ENCODE data around the gene ABCA12.
A peak's percentile ranks its signal among the peaks of the same experiment; 100 is the strongest.
"Not testable (repeated sequence)": the region's sequence is repeated elsewhere in the genome, so short reads cannot be mapped to it uniquely, and the experiment has no call there.

Gene ABCA12

DNA sequence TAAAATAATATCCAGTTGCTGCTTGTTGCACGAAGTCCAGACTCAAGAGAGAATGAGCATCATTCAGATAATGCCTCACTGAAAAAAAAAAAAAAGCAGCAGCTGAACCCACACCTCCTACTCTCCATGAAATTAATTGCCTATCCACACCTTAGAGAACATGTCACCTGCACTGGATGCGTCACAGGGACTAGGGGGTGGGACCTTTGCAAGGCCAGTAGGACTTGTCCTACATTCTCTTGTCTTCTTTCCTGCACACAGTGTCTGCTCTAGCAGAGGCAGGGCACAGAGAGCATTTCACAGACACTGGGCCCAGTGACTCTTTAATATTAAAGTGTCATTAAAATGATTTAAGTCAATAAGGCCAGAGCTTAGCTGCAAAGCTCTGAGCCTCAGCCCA lies at the start of gene ABCA12:
Gene ABCA12 (minus strand): TSS at position 148 of the 400 bp plus-strand sequence. CDS start 418 bp downstream, outside the sequence.
- H3K4me3 Mint-ChIP-seq, result no peak within 1 kb of the TSS

GRCh38 chr2:215188078-215188477 lies 49.7 kb upstream of the ABCA12 start:
- no peak for ATAC-seq
- no peaks in the 10 kb centered on the region for H3K9me3 Mint-ChIP-seq
- H3K4me1 Mint-ChIP-seq, result no peaks in the 10 kb centered on the region
- H3K27ac Mint-ChIP-seq, result no peak overlapping the region
- H3K36me3 Mint-ChIP-seq, result no peaks in the 10 kb centered on the region
- no peak overlapping the region for H3K4me3 Mint-ChIP-seq
- peaks cover 27% of the 10 kb centered on the region for H3K27me3 Mint-ChIP-seq

More for the DNA sequence above, at the start of gene ABCA12:
- Mint-ChIP-seq H3K9me3 (no peaks in the 10 kb centered on the region), H3K27ac (no peak within 1 kb of the TSS), H3K4me1 (no peaks in the 10 kb centered on the region), H3K27me3 (peaks cover 19% of the 10 kb centered on the region), H3K36me3 (no peaks in the 10 kb centered on the region)
- ATAC-seq, result no peak

GRCh38 chr2:215186021-215186420 lies 47.6 kb upstream of the ABCA12 start:
- Mint-ChIP-seq H3K27ac (no peak overlapping the region), H3K4me1 (no peaks in the 10 kb centered on the region), H3K27me3 (peaks cover 44% of the 10 kb centered on the region), H3K36me3 (no peaks in the 10 kb centered on the region), H3K4me3 (no peak overlapping the region), H3K9me3 (peaks cover 3% of the 10 kb centered on the region)
- no peak for ATAC-seq

DNA sequence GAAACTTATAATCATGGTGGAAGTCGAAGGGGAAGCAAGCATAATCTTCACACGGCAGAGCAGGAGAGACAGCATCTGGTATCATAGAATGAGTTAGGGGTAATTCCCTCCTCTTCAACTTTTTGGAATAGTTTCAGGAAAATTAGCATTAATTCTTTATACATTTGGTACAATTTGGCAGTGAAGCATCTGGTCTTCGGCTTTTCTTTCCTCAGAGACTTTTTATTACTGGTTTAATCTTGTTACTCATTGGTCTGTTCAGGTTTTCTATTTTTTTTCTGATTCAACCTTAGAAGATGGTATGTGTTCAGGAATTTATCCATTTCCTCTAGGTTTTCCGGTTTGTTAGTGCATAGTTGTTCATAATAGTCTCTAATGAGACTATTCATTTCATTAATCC lies 39.7 kb upstream of the ABCA12 start:
- Mint-ChIP-seq H3K4me1 (no peaks in the 10 kb centered on the region), H3K4me3 (no peak overlapping the region), H3K27ac (no peak overlapping the region), H3K9me3 (peaks cover 6% of the 10 kb centered on the region), H3K36me3 (no peaks in the 10 kb centered on the region), H3K27me3 (peaks cover 20% of the 10 kb centered on the region)
- no peak for ATAC-seq

DNA sequence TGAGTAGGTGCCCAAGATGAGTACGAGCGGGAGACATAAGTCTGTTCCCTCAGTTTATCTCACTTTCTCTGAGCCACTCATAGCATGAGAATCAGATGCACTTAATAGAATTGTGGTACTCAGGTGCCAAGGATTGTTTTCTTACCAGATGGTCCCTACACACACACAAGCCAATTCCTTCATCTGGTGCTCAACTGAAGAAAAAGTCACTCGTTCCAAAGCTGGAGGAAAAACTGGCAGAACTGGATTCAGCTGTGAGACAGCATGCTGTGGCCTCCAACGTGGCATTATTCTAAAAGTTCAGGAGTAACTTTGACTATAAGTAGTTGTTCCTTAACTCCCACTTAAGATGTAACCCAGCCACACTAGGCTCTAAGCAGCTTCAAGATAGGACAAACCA lies 33.4 kb upstream of the ABCA12 start:
- Mint-ChIP-seq H3K36me3 (no peaks in the 10 kb centered on the region), H3K4me3 (no peak overlapping the region), H3K27me3 (no peaks in the 10 kb centered on the region), H3K4me1 (no peaks in the 10 kb centered on the region), H3K27ac (no peak overlapping the region), H3K9me3 (peaks cover under 1% of the 10 kb centered on the region)
- ATAC-seq, result no peak

- Mint-ChIP-seq H3K36me3 (no peaks in the 10 kb centered on the region), H3K4me3 (no peak overlapping the region), H3K4me1 (no peaks in the 10 kb centered on the region), H3K27me3 (no peaks in the 10 kb centered on the region), H3K27ac (no peak overlapping the region), H3K9me3 (peaks cover 3% of the 10 kb centered on the region)
- peak; percentile 27 for ATAC-seq
Observed at GRCh38 chr2:215171151-215171550, 32.7 kb upstream of the ABCA12 start.

- H3K36me3 Mint-ChIP-seq, H3K27ac Mint-ChIP-seq, ATAC-seq: not testable (repeated sequence)
Observed at GRCh38 chr2:215166505-215166904, 28.1 kb upstream of the ABCA12 start.

DNA sequence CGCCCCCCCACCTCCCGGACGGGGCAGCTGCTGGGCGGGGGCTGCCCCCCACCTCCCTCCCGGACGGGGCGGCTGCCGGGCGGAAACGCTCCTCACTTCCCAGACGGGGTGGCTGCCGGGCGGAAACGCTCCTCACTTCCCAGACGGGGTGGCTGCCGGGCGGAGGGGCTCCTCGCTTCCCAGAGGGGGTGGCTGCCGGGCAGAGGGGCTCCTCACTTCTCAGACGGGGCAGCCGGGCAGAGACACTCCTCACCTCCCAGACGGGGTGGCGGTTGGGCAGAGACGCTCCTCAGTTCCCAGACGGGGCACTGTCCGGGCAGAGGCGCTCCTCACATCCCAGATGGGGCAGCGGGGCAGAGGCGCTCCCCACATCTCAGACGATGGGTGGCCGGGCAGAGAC lies 24.9 kb upstream of the ABCA12 start:
- not testable (repeated sequence) for ATAC-seq, H3K9me3 Mint-ChIP-seq, H3K4me1 Mint-ChIP-seq, H3K27me3 Mint-ChIP-seq, H3K4me3 Mint-ChIP-seq, H3K27ac Mint-ChIP-seq, H3K36me3 Mint-ChIP-seq

More at GRCh38 chr2:215166505-215166904, 28.1 kb upstream of the ABCA12 start:
- not testable (repeated sequence) for H3K27me3 Mint-ChIP-seq, H3K4me1 Mint-ChIP-seq, H3K9me3 Mint-ChIP-seq, H3K4me3 Mint-ChIP-seq

- Mint-ChIP-seq H3K36me3 (no peaks in the 10 kb centered on the region), H3K4me1 (no peaks in the 10 kb centered on the region), H3K9me3 (peaks cover 3% of the 10 kb centered on the region), H3K4me3 (no peak overlapping the region), H3K27me3 (no peaks in the 10 kb centered on the region), H3K27ac (no peak overlapping the region)
- ATAC-seq, result no peak
Observed at GRCh38 chr2:215161301-215161829, 22.9 kb upstream of the ABCA12 start.

GRCh38 chr2:215160081-215160480 lies 21.7 kb upstream of the ABCA12 start:
- peaks cover 3% of the 10 kb centered on the region for H3K9me3 Mint-ChIP-seq
- no peaks in the 10 kb centered on the region for H3K36me3 Mint-ChIP-seq
- H3K27me3 Mint-ChIP-seq, result no peaks in the 10 kb centered on the region
- H3K4me3 Mint-ChIP-seq, result no peak overlapping the region
- no peak for ATAC-seq
- H3K4me1 Mint-ChIP-seq, result no peaks in the 10 kb centered on the region
- H3K27ac Mint-ChIP-seq, result no peak overlapping the region

DNA sequence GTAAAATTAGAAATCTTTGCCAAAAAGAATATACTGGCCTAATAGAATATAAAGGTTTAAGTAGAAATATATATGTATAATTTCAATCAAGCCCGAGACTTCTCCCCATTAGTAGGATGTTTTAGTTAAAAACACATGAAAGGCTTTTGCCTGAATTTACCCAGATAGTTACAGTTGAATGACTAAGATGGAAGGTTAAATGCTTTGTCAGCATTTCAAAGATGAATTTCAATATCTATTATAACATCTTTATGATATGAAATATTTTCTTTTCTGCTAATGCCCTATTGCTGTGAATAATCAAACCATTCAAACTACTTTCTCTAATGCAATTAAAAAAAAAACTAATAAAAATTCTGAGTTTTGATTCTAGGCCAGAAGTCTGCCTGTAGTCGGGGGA lies 18.0 kb upstream of the ABCA12 start:
- H3K4me3 Mint-ChIP-seq, result no peak overlapping the region
- H3K36me3 Mint-ChIP-seq, result no peaks in the 10 kb centered on the region
- H3K9me3 Mint-ChIP-seq, result no peaks in the 10 kb centered on the region
- H3K27me3 Mint-ChIP-seq, result no peaks in the 10 kb centered on the region
- no peak for ATAC-seq
- H3K4me1 Mint-ChIP-seq, result no peaks in the 10 kb centered on the region
- H3K27ac Mint-ChIP-seq, result no peak overlapping the region

DNA sequence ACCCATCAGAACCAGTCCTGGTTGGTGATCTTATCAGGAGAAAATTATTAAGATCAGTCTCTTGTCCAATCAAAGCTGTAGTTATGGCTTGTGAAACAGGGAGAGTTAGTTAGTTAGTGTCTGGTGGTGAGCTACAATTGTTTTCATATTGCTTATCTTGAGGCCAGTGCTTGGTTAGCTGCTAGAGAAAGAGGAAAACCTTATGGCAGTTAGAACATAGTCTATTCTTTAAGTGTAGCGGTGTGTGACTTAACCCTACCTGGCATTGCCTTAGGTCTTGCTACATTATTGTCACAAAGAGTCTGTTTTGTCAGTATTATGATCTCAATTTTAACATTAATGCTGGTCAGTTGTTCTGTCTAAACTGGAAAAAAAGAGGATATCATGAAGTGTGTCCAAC lies 11.5 kb upstream of the ABCA12 start:
- Mint-ChIP-seq H3K27ac (no peak overlapping the region), H3K27me3 (no peaks in the 10 kb centered on the region), H3K9me3 (no peaks in the 10 kb centered on the region), H3K4me1 (no peaks in the 10 kb centered on the region), H3K36me3 (no peaks in the 10 kb centered on the region), H3K4me3 (no peak overlapping the region)
- no peak for ATAC-seq

DNA sequence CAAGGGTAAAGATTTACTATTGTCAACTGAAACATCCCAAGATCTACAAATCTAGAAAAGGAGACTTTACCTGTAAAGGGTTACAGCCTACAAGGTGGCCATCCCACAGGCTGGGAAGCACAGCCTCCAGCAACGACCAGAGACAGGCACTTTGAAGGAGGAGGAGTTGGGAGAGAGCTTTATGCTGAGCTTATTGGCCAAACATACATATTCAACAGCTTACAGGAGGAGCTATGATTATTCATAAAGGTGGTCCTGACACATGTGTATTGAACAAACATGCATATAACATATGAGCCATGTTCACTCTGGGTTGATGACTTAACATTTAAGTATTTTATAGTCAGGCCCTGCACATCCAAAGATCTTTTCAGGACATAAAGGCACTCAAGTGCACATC lies 11.1 kb upstream of the ABCA12 start:
- Mint-ChIP-seq H3K27me3 (no peaks in the 10 kb centered on the region), H3K4me3 (no peak overlapping the region), H3K4me1 (no peaks in the 10 kb centered on the region), H3K27ac (no peak overlapping the region), H3K36me3 (no peaks in the 10 kb centered on the region), H3K9me3 (no peaks in the 10 kb centered on the region)
- no peak for ATAC-seq

- no peak for ATAC-seq
- no peaks in the 10 kb centered on the region for H3K27me3 Mint-ChIP-seq
- no peak overlapping the region for H3K4me3 Mint-ChIP-seq
Observed at GRCh38 chr2:215149060-215149459, 10.6 kb upstream of the ABCA12 start.

GRCh38 chr2:215145611-215146010 lies 7.2 kb upstream of the ABCA12 start:
- Mint-ChIP-seq H3K27me3 (no peaks in the 10 kb centered on the region), H3K4me3 (no peak overlapping the region), H3K4me1 (no peaks in the 10 kb centered on the region), H3K36me3 (no peaks in the 10 kb centered on the region), H3K9me3 (no peaks in the 10 kb centered on the region), H3K27ac (no peak overlapping the region)
- ATAC-seq, result no peak

More at GRCh38 chr2:215149060-215149459, 10.6 kb upstream of the ABCA12 start:
- H3K9me3 Mint-ChIP-seq, result no peaks in the 10 kb centered on the region
- H3K36me3 Mint-ChIP-seq, result no peaks in the 10 kb centered on the region
- no peak overlapping the region for H3K27ac Mint-ChIP-seq
- H3K4me1 Mint-ChIP-seq, result no peaks in the 10 kb centered on the region

DNA sequence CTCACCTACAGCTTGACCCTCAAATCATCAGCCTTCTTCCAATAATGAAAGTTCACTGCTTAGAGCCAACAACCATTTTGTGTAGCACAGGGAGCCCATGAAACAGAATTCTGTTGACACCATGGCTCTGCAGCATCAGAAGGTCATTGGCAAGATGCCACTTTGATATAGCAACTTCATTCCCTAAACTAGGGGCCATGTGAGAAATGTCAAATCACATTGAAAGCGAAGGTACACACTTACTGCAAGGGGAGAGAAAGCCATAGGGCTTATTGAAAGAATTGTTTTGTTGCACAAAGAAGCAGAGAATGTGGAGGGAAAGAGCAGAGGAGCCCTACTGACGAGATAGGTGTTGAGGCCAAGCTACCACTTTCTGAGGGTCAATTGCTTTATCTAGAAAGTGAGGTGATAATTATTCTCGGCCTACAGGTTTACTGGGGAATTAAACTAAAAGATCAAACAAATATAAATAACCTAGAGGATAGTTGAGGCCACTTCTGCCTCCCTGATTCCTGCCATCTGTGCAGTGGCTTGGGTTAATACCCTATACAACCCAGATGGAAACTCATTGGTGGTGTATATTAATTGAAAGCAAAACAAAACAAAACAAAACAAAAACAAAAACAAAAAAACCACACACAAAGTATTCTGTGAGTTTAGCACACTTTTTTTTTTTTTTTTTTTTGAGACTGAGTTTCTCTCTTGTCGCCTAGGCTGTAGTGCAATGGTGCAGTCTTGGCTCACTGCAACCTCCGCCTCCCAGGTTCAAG lies 5.9 kb upstream of the ABCA12 start:
- H3K36me3 Mint-ChIP-seq, result no peaks in the 10 kb centered on the region
- no peak for ATAC-seq
- H3K4me1 Mint-ChIP-seq, result no peaks in the 10 kb centered on the region
- H3K27me3 Mint-ChIP-seq, result peaks cover 2% of the 10 kb centered on the region
- no peaks in the 10 kb centered on the region for H3K9me3 Mint-ChIP-seq
- H3K4me3 Mint-ChIP-seq, result no peak overlapping the region
- no peak overlapping the region for H3K27ac Mint-ChIP-seq

Measured in stimulated activated memory B cell treated with anti-CD40 and anti-IgM and Interleukin-4, amounts not matched to agents 10 μg/mL and 1 μg/mL and 100 μg/mL, for 72 hours (primary cell).